ENCODE data around the gene HOXA10.

GRCh38 chr7:27197137-27198042 lies 23.3 kb upstream of the HOXA10 start:
- no peak for TF ChIP-seq CTCF (IDR thresholded peaks at IDR 0.05)
- TF ChIP-seq POLR2A (IDR thresholded peaks at IDR 0.05): no peak
